ENCODE results near the gene HNRNPR.

- no peak for TF ChIP-seq CTCF (optimal IDR thresholded peaks at IDR 0.05 in 1 of 3, IDR thresholded peaks at IDR 0.05 in 1 of 3, conservative IDR thresholded peaks at IDR 0.05 in 1 of 3; ENCODE audit: extremely low read depth in 1 of 3, insufficient read depth in 2 of 3, low read length in 3 of 3)
- TF ChIP-seq EZH2 (IDR thresholded peaks at IDR 0.05; ENCODE audit: low read length) = no peak
Observed at GRCh38 chr1:23283667-23284602, 60.1 kb downstream of the HNRNPR start.
